ENCODE results near the gene RMDN2.

DNA sequence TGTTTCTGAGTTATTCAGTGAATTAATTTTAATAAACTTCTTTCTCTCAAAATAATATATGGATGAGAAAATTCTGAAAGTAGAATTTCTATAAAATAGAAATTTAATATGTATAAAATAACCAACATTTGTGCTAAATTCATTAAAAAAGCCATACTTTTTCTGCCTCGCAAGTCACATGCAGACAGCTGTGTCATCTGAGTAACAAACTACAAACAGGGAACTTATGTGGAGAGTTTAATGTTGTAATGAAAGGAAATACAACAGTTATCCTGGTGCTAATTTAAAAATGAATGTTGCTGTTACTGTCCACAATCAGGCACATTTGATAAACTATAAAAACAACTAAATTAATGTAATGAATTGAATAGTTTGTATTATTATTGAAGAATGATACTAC is 22.2 kb downstream of the RMDN2 start:
- TF ChIP-seq, protein P1, sequence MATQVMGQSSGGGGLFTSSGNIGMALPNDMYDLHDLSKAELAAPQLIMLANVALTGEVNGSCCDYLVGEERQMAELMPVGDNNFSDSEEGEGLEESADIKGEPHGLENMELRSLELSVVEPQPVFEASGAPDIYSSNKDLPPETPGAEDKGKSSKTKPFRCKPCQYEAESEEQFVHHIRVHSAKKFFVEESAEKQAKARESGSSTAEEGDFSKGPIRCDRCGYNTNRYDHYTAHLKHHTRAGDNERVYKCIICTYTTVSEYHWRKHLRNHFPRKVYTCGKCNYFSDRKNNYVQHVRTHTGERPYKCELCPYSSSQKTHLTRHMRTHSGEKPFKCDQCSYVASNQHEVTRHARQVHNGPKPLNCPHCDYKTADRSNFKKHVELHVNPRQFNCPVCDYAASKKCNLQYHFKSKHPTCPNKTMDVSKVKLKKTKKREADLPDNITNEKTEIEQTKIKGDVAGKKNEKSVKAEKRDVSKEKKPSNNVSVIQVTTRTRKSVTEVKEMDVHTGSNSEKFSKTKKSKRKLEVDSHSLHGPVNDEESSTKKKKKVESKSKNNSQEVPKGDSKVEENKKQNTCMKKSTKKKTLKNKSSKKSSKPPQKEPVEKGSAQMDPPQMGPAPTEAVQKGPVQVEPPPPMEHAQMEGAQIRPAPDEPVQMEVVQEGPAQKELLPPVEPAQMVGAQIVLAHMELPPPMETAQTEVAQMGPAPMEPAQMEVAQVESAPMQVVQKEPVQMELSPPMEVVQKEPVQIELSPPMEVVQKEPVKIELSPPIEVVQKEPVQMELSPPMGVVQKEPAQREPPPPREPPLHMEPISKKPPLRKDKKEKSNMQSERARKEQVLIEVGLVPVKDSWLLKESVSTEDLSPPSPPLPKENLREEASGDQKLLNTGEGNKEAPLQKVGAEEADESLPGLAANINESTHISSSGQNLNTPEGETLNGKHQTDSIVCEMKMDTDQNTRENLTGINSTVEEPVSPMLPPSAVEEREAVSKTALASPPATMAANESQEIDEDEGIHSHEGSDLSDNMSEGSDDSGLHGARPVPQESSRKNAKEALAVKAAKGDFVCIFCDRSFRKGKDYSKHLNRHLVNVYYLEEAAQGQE (IDR thresholded peaks at IDR 0.05; ENCODE audit: low read depth, low read length), result no peak
- TF ChIP-seq, protein P2, sequence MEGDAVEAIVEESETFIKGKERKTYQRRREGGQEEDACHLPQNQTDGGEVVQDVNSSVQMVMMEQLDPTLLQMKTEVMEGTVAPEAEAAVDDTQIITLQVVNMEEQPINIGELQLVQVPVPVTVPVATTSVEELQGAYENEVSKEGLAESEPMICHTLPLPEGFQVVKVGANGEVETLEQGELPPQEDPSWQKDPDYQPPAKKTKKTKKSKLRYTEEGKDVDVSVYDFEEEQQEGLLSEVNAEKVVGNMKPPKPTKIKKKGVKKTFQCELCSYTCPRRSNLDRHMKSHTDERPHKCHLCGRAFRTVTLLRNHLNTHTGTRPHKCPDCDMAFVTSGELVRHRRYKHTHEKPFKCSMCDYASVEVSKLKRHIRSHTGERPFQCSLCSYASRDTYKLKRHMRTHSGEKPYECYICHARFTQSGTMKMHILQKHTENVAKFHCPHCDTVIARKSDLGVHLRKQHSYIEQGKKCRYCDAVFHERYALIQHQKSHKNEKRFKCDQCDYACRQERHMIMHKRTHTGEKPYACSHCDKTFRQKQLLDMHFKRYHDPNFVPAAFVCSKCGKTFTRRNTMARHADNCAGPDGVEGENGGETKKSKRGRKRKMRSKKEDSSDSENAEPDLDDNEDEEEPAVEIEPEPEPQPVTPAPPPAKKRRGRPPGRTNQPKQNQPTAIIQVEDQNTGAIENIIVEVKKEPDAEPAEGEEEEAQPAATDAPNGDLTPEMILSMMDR (IDR thresholded peaks at IDR 0.05 in 2 of 3, conservative IDR thresholded peaks at IDR 0.05 in 1 of 3; ENCODE audit: control insufficient read depth in 2 of 3, extremely low read depth in 1 of 3, insufficient read depth in 1 of 3, low read depth in 3 of 3, low read length in 3 of 3), result no peak
- no peak for TF ChIP-seq CHD2 (IDR thresholded peaks at IDR 0.05; ENCODE audit: borderline replicate concordance, low read depth, low read length)
- TF ChIP-seq MYC (IDR thresholded peaks at IDR 0.05; ENCODE audit: insufficient read depth, insufficient read length, insufficient replicate concordance, low read length, severe bottlenecking), result no peak
- TF ChIP-seq MTA3 (IDR thresholded peaks at IDR 0.05; ENCODE audit: borderline replicate concordance, low read length), result no peak
- no peak for TF ChIP-seq POLR2A (IDR thresholded peaks at IDR 0.05; ENCODE audit: low read depth, low read length)
